ENCODE results near the gene FOLR1.
A peak's percentile ranks its signal among the peaks of the same experiment; 100 is the strongest.

Gene FOLR1

DNA sequence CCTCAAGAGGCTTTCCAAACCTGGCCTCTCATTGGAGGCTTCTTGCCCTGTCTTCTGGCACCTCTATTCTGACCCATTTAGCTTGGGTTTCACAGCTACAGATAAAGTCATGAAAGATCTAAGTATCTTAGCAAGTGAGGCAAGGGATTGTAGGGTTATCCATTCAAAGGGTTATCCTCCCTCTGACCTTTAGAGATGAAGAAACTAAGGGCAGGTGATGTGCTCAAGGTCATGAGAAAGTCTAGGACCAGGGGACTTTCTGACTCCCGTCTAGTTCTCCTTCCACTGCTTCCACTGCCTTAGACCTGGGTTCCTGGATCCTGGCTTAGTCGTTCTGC lies 44.8 kb downstream of the FOLR1 start:
- DNase-seq, result no peak

GRCh38 chr11:72237112-72237931 lies 45.4 kb downstream of the FOLR1 start:
- DNase-seq, result no peak

DNA sequence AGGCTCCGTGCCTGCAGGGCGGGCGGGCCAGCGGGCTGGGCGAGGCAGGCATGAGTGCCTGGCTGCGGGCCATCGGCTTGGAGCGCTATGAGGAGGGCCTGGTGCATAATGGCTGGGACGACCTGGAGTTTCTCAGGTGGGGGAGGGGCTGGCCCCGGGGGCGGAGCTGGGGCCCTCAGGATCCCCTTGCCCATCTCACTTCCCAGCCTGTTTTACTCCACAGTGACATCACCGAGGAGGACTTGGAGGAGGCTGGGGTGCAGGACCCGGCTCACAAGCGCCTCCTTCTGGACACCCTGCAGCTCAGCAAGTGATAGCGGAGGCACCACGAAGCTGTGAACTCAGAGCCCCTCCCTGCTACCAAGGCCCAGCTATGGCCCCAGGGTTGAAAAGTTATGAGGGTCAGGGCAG lies 46.1 kb downstream of the FOLR1 start:
- peak; percentile 54 for DNase-seq

GRCh38 chr11:72238492-72239312 lies 46.8 kb downstream of the FOLR1 start:
- DNase-seq, result no peak

- no peak for DNase-seq
These were observed 47.4 kb downstream of the FOLR1 start for GRCh38 chr11:72239313-72239848.

GRCh38 chr11:72239849-72240460 lies 48.0 kb downstream of the FOLR1 start:
- DNase-seq, result no peak

DNA sequence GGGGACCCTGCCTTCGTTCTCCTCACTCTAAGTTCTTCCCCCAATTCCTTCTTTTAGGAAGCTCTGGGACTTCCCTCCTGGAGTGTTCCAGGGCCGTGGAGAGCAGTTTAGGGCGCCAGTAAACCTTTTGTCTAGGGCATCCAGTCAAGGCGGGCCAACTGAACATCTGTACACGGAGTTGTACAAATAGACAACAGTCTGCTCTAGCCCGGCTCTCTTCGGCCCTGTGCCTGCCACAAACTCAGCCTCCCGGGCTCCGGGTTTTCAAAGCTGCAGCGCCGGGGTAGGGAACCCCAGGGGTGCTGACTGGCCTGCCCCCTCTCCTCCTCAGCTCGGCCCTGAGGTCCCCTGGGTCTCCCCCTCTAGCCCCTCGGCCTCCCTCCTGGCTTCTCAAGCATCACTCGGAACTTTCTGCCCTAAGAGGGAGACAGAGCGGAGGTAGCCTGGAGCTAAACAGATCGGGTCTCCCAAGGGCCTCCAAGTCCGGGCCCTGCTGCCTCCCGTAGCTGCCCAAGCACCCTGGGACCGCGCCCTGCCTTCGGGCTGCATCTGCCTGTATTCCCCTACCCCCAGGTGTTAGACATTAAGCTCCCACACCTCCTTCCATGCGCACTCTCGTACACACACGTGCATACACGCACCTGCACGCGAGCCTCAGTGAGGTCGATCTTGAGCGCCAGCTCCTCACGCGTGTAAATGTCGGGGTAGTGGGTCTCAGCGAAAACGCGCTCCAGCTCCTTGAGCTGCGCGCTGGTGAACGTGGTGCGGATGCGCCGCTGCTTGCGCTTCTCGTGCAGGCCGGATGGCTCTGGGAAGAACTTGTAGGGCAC lies 48.7 kb downstream of the FOLR1 start:
- no peak for DNase-seq

DNA sequence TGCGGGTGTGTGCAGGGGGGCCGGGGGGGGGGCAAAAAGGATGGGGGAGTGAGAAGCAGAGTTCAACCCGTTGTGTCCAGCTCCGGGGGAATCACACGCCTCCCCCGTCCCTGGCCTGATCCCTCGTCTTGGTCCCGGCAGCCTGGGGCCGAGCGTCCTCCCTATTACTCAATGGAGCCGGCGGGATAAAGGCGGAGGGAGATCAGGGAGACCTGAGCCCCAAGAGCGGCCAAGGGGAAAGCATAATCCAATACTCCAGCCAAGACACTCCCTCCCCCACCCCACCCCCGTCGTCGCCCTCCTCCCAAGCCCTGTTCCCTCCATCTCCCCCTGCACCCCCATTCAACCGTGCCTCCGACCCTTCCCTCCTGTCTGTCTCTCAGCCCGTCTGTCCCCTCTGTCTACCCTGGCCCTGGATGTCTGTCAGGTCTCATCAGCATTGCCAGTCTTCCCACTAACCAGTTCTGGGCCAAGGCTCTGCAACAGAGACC lies 49.4 kb downstream of the FOLR1 start:
- no peak for DNase-seq

DNA sequence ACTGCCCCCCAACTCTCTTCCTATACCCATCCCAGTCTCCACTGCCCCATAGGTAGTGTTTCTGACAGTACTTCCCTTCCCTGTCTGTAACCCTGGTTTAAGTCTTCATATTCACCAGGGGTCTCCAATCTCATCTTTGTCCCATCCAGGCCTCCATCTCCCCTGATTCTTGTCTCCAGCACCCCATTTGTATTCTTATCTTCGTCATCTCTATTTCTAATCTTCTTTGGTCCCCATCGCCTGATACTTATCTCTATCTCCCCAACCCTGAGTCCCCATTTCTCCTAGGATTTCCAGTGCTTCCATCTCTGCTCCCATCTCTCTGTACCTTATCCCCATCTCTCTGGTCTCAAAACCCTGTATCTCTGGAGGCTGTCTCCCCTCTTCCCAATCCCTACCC lies 50.2 kb downstream of the FOLR1 start:
- DNase-seq, result no peak

DNA sequence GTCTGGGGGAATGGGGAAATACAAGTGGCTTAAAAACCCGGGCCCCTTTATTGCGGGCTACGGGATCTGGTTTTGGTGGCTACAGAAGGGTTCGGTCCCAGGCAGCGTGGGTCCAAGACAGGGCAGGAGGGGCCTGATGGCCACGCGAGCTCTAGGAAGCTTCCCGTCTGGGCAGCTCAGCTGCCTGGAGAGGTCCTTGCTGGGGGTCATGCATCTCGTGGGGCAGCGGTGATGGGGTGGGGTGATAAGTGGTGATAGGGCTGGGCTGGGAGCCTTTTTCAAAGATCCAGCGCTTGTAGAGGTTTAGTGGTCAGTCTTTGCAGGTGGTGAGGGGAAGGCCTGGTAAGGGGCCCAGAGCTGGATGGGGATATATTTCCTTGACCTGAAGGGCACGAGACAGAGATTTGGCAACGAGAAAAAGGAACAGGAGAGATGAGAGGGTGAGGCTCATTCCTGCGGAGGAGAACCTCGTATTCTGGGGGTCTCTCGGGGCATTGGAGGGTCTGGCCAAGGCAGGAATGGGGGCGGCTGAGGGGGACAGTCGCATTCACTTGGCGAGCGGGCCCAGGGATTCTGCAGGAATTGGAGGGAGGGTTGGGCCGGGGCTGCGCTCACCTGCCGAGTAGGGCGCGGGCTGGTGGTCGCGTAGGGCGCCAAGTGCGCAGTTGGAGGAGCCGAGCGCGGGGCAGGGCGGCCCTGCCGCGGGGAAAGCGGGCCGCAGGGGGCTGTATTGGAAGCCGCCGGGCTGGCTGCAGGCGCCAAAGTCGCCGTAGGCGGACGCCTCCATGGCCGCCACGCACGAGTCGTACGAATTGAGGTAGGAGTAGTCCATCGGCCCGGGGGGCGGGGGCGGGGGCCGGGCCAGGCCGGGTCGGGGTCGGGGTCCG lies 51.5 kb downstream of the FOLR1 start:
- no peak for DNase-seq

GRCh38 chr11:72244060-72244360 lies 52.1 kb downstream of the FOLR1 start, which contains the start of gene PHOX2A:
PHOX2A (minus strand) TSS chr11:72244176; CDS start chr11:72244004, 172 bp downstream.
- no peak for DNase-seq

DNA sequence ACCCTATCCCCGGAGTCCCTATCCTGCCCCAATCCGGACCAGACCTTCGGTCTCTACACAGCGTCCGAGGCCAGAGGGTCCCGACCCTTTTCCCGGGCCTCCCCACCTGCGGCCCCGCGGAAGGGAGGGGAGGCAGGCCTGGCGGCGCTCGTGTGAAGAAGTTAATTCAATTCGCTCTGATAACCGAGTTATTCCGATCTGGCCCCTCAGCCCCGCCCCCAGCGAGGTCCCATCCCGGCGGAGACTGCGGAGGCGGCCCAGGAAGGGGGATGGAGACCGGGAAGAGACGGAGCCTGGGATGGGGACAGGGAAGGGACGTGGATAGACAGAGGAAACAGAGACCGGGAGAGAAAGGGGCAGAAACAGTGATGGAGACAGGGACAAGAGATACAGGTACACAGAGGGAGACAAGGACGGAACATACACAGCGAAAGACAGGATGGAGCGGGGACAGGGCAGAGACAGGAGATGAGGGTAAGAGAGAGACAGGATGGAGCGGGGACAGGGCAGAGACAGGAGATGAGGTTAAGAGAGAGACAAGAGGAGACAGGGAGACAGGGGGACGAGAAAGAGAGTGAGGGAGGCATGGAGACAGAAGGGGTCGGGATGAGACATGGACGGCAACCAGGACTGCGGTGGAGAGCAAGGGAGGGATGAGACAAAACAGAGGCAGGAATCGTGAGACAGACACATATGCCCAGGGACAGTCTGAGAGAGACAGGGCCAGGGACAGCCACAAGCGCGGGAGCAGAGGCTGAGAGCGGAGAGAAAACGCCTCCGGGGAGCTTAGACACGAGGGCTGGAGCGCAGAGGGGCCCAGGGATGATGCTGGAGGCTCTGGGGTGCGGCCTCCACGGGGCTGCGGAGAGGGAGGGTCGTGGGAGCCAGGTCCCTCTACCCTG lies 52.7 kb downstream of the FOLR1 start:
- DNase-seq, result no peak

- no peak for DNase-seq
These were observed 53.4 kb downstream of the FOLR1 start for GRCh38 chr11:72245263-72245816.

Data from stimulated activated CD4-positive, alpha-beta T cell treated with anti-CD3 and anti-CD28 coated beads, Interleukin-4, amount 100 ng/mL, for 24 hours (primary cell).